RWPE2 (cell line): ENCODE data around the gene PPP2R3C.
A peak's percentile ranks its signal among the peaks of the same experiment; 100 is the strongest.
"Not testable (repeated sequence)": the region's sequence is repeated elsewhere in the genome, so short reads cannot be mapped to it uniquely, and the experiment has no call there.

ENCODE experiments used
- ATAC-seq: fragments of 200-7000 bp; cut with Tn5 transposase; 3 replicates; pipeline ENCODE4 v1.9.1; 2021; ENCODE audit warnings: low read depth
- DNase-seq: peaks from one replicate; pipeline ENCODE4 v3.0.0-alpha.2; 2020; ENCODE audit warnings: low spot score
- H3K27ac ChIP-seq: fragments of 450-650 bp; 2 replicates; pipeline ENCODE4 v1.5.1; 2017; ENCODE audit warnings: mild to moderate bottlenecking; ENCODE audit not compliant: poor library complexity, severe bottlenecking
- H3K27me3 ChIP-seq: fragments of 250-450 bp; sonication (Bioruptor Pico); 2 replicates; pipeline ENCODE4 v1.5.1; 2021; ENCODE audit warnings: mild to moderate bottlenecking, moderate library complexity; ENCODE audit not compliant: insufficient read depth, poor library complexity, severe bottlenecking
- H3K36me3 ChIP-seq: fragments of 250-450 bp; sonication (Bioruptor Pico); 2 replicates; pipeline ENCODE4 v1.5.1; 2020; ENCODE audit warnings: low read depth, mild to moderate bottlenecking, moderate library complexity
- H3K4me1 ChIP-seq: fragments of 250-450 bp; sonication (Bioruptor Pico); 2 replicates; pipeline ENCODE4 v1.5.1; 2021; ENCODE audit warnings: mild to moderate bottlenecking, moderate library complexity; ENCODE audit not compliant: insufficient read depth, poor library complexity, severe bottlenecking
- H3K4me3 ChIP-seq: fragments of 250-450 bp; sonication (Bioruptor Pico); 2 replicates; pipeline ENCODE4 v1.5.1; 2021; ENCODE audit warnings: mild to moderate bottlenecking, moderate library complexity; ENCODE audit not compliant: severe bottlenecking
- H3K9me3 ChIP-seq: fragments of 250-450 bp; sonication (Bioruptor Pico); 2 replicates; pipeline ENCODE4 v1.5.1; 2021; ENCODE audit warnings: mild to moderate bottlenecking, moderate library complexity; ENCODE audit not compliant: severe bottlenecking
- CTCF ChIP-seq: fragments of 450-650 bp; IDR thresholded peaks from one replicate; pipeline ENCODE4 v1.5.1; 2017; ENCODE audit warnings: mild to moderate bottlenecking, moderate library complexity; ENCODE audit not compliant: poor library complexity, severe bottlenecking

Gene PPP2R3C

GRCh38 chr14:35107866-35108265 lies 13.9 kb downstream of the PPP2R3C start:
- no peak for ATAC-seq
- H3K27ac ChIP-seq, result no peak overlapping the region
- peaks cover 53% of the 10 kb centered on the region for H3K36me3 ChIP-seq
- peaks cover 3% of the 10 kb centered on the region for H3K27me3 ChIP-seq
- TF ChIP-seq CTCF, result no peak
- H3K9me3 ChIP-seq, result no peaks in the 10 kb centered on the region
- no peaks in the 10 kb centered on the region for H3K4me1 ChIP-seq
- H3K4me3 ChIP-seq, result no peak overlapping the region
- no peak for DNase-seq

- H3K36me3 ChIP-seq, result peaks cover 38% of the 10 kb centered on the region
- ATAC-seq, DNase-seq: not testable (repeated sequence)
Observed at GRCh38 chr14:35094645-35095044, 27.1 kb downstream of the PPP2R3C start.

GRCh38 chr14:35088514-35088913 lies 33.3 kb downstream of the PPP2R3C start:
- Histone ChIP-seq H3K27me3 (no peaks in the 10 kb centered on the region), H3K4me3 (no peak overlapping the region), H3K36me3 (peaks cover 29% of the 10 kb centered on the region; the same call in 1 of the 2 replicates), H3K27ac (no peak overlapping the region), H3K9me3 (no peaks in the 10 kb centered on the region), H3K4me1 (no peaks in the 10 kb centered on the region)
- ATAC-seq (peak; percentile 61; the same call in 2 of the 3 replicates), DNase-seq (no peak)
- TF ChIP-seq CTCF, result no peak

More at GRCh38 chr14:35094645-35095044, 27.1 kb downstream of the PPP2R3C start:
- not testable (repeated sequence) for H3K4me3 ChIP-seq, H3K4me1 ChIP-seq, H3K9me3 ChIP-seq, H3K27ac ChIP-seq, H3K27me3 ChIP-seq

- no peaks in the 10 kb centered on the region for H3K9me3 ChIP-seq
- no peaks in the 10 kb centered on the region for H3K27me3 ChIP-seq
- H3K4me3 ChIP-seq, result no peak overlapping the region
- H3K27ac ChIP-seq, result no peak overlapping the region
- ATAC-seq, result no peak
- DNase-seq, result no peak
- H3K4me1 ChIP-seq, result no peaks in the 10 kb centered on the region
- TF ChIP-seq CTCF, result no peak
- H3K36me3 ChIP-seq, result peaks cover 49% of the 10 kb centered on the region
Observed at GRCh38 chr14:35085441-35085840, 36.3 kb downstream of the PPP2R3C start.

- TF ChIP-seq CTCF, result no peak
- ATAC-seq (no peak), DNase-seq (no peak)
Observed at GRCh38 chr14:35083530-35084150, 38.1 kb downstream of the PPP2R3C start.

More at GRCh38 chr14:35083530-35084150, 38.1 kb downstream of the PPP2R3C start:
- H3K27ac ChIP-seq, result no peak overlapping the region
- H3K36me3 ChIP-seq, result peaks cover 63% of the 10 kb centered on the region
- no peaks in the 10 kb centered on the region for H3K9me3 ChIP-seq
- H3K4me3 ChIP-seq, result no peak overlapping the region
- H3K4me1 ChIP-seq, result no peaks in the 10 kb centered on the region
- no peaks in the 10 kb centered on the region for H3K27me3 ChIP-seq
